Mucosa of descending colon (tissue), 3 donors: ENCODE data around the gene PKNOX2. TPM values are rescaled to one million over a fixed set of nuclear protein-coding genes. Genes with fewer than 3 reads are reported as not detected.

Experiments
- ATAC-seq: fragments of 200-7000 bp; cut with Tn5 transposase; one replicate; pipeline ENCODE4 v1.9.1; 2020; ENCODE audit warnings: mild to moderate bottlenecking, moderate library complexity
- DNase-seq, 3 donors: peaks; one replicate each; pipeline ENCODE4 v3.0.0-alpha.2; 2020
- H3K36me3 ChIP-seq: fragments of 200-600 bp; one replicate; pipeline ENCODE4 v1.8.0; 2021; ENCODE audit warnings: low read depth, mild to moderate bottlenecking
- H3K4me1 ChIP-seq: fragments of 200-600 bp; one replicate; pipeline ENCODE4 v1.8.0; 2021; ENCODE audit warnings: low read depth, mild to moderate bottlenecking
- H3K4me3 ChIP-seq: fragments of 200-600 bp; one replicate; pipeline ENCODE4 v1.8.0; 2021; ENCODE audit warnings: mild to moderate bottlenecking
- H3K9me3 ChIP-seq: fragments of 200-600 bp; one replicate; pipeline ENCODE4 v1.8.0; 2021; ENCODE audit warnings: mild to moderate bottlenecking
- intact Hi-C, 2 donors: fragments of 100-400 bp; cut with DNase I in 1 of 2; cut with micrococcal nuclease in 1 of 2; formaldehyde crosslinking; loops; one replicate each; pipeline versions ENCODE4 v1.11.0 to v1.11.1; 2022; cut with DNase I, micrococcal nuclease
- total RNA-seq, 3 donors: library from RNA; stranded (reverse); fragmentation: NEBNext Ultra II Directional in 2 of 3; extraction: Animal tissue kit (Norgen Biotek cat#: 25700) in 2 of 3; gene quantifications; one replicate each; pipeline versions ENCODE4 v1.2.1 to v1.2.4, GENCODE V29; 2021 to 2023
- TF ChIP-seq, protein P1 (sequence below): fragments of 200-600 bp; IDR thresholded peaks from one replicate; pipeline ENCODE4 v1.8.0; 2022; ENCODE audit warnings: antibody characterized with exemption, mild to moderate bottlenecking
- donor health status: DM: no; HTN: no; CAD: no; lungs with moderate emphysema.
- donor health status: DM: no; HTN: no; CAD: no.
- donor health status: DM: no; HTN: yes; CAD: no.

PKNOX2 gene
- total RNA-seq, 3 donors from 2014 or later, result 1.5 to 4.0 (median 1.9) TPM

- ATAC-seq (no peak), DNase-seq (no peak)
- intact Hi-C loops, result no loop called here
- H3K9me3 ChIP-seq, result no peaks in the 10 kb centered on the region
- no peaks in the 10 kb centered on the region for H3K4me1 ChIP-seq
- TF ChIP-seq, protein P1, sequence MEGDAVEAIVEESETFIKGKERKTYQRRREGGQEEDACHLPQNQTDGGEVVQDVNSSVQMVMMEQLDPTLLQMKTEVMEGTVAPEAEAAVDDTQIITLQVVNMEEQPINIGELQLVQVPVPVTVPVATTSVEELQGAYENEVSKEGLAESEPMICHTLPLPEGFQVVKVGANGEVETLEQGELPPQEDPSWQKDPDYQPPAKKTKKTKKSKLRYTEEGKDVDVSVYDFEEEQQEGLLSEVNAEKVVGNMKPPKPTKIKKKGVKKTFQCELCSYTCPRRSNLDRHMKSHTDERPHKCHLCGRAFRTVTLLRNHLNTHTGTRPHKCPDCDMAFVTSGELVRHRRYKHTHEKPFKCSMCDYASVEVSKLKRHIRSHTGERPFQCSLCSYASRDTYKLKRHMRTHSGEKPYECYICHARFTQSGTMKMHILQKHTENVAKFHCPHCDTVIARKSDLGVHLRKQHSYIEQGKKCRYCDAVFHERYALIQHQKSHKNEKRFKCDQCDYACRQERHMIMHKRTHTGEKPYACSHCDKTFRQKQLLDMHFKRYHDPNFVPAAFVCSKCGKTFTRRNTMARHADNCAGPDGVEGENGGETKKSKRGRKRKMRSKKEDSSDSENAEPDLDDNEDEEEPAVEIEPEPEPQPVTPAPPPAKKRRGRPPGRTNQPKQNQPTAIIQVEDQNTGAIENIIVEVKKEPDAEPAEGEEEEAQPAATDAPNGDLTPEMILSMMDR, result no peak
- H3K4me3 ChIP-seq, result no peak overlapping the region
- H3K36me3 ChIP-seq, result no peaks in the 10 kb centered on the region
Measured at GRCh38 chr11:125271483-125272091, 107.0 kb downstream of the PKNOX2 start.

- ATAC-seq (no peak), DNase-seq (no peak)
- intact Hi-C loops, result no loop called here
- H3K4me3 ChIP-seq, result no peak overlapping the region
- H3K9me3 ChIP-seq, result no peaks in the 10 kb centered on the region
- TF ChIP-seq, protein P1, result no peak
- no peaks in the 10 kb centered on the region for H3K4me1 ChIP-seq
- no peaks in the 10 kb centered on the region for H3K36me3 ChIP-seq
Measured at GRCh38 chr11:125272092-125272491, 107.5 kb downstream of the PKNOX2 start.

DNA sequence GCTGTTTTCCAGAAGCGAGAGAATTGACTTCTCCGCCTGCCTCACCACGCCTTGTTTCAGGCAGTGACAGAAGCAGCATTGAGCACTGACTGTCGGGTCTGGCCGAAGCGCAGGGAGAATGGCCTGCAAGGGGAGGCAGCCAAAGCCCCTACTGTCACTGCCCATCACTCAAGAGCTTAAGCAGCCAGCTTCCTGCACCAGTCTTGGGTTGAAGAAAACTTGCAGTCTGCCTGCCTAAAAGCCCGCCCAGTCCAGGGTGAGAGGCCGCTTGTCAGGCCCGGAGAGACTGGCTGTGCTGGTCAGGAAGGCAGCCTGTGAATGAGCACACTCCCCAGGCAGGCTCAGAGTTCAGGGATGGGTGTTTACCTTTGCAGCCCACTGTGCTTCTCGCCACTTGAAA lies 108.3 kb downstream of the PKNOX2 start:
- intact Hi-C loops, result no loop called here
- TF ChIP-seq, protein P1, result no peak
- Histone ChIP-seq H3K4me1 (no peaks in the 10 kb centered on the region), H3K4me3 (no peak overlapping the region), H3K9me3 (no peaks in the 10 kb centered on the region), H3K36me3 (no peaks in the 10 kb centered on the region)
- ATAC-seq (no peak), DNase-seq (no peak)

GRCh38 chr11:125273519-125274000 lies 109.0 kb downstream of the PKNOX2 start:
- intact Hi-C loops, result no loop called here
- Histone ChIP-seq H3K9me3 (no peaks in the 10 kb centered on the region), H3K36me3 (no peaks in the 10 kb centered on the region)

GRCh38 chr11:125274309-125274708 lies 109.8 kb downstream of the PKNOX2 start:
- DNase-seq (no peak), ATAC-seq (no peak)
- Histone ChIP-seq H3K4me1 (no peaks in the 10 kb centered on the region), H3K36me3 (no peaks in the 10 kb centered on the region), H3K9me3 (no peaks in the 10 kb centered on the region), H3K4me3 (no peak overlapping the region)
- TF ChIP-seq, protein P1, result no peak
- intact Hi-C loops, result no loop called here

More at GRCh38 chr11:125273519-125274000, 109.0 kb downstream of the PKNOX2 start:
- Histone ChIP-seq H3K4me3 (no peak overlapping the region), H3K4me1 (no peaks in the 10 kb centered on the region)
- no peak for ATAC-seq
- no peak for DNase-seq
- TF ChIP-seq, protein P1, result no peak
